Measurements from ENCODE around the gene EEA1.

The EEA1 gene

GRCh38 chr12:92844151-92844763 lies 84.8 kb downstream of the EEA1 start:
- H3K4me3 ChIP-seq (ENCODE audit: low read depth, low read length), result no peak overlapping the region
- no peak for TF ChIP-seq CTCF (IDR thresholded peaks at IDR 0.05; ENCODE audit: insufficient read depth, low read depth, low read length, missing control alignments)
- no peak for DNase-seq (ENCODE audit: low read depth)

GRCh38 chr12:92829686-92830282 lies 99.3 kb downstream of the EEA1 start:
- TF ChIP-seq CTCF (IDR thresholded peaks at IDR 0.05; ENCODE audit: insufficient read depth, low read depth, low read length, missing control alignments), result no peak
- no peak overlapping the region for H3K4me3 ChIP-seq (ENCODE audit: low read depth, low read length)
- DNase-seq (ENCODE audit: low read depth), result no peak

GRCh38 chr12:92828565-92828964 lies 100.5 kb downstream of the EEA1 start:
- TF ChIP-seq CTCF (IDR thresholded peaks at IDR 0.05; ENCODE audit: insufficient read depth, low read depth, low read length, missing control alignments), result no peak
- no peak for DNase-seq (ENCODE audit: low read depth)
- no peak overlapping the region for H3K4me3 ChIP-seq (ENCODE audit: low read depth, low read length)

- TF ChIP-seq CTCF (IDR thresholded peaks at IDR 0.05; ENCODE audit: insufficient read depth, low read depth, low read length, missing control alignments), result peak; percentile 79
- no peak overlapping the region for H3K4me3 ChIP-seq (ENCODE audit: low read depth, low read length)
- peak; percentile 70 for DNase-seq (ENCODE audit: low read depth)
Observed at GRCh38 chr12:92827836-92828431, 101.2 kb downstream of the EEA1 start.

- H3K4me3 ChIP-seq (ENCODE audit: low read depth, low read length), result no peak overlapping the region
- no peak for DNase-seq (ENCODE audit: low read depth)
- no peak for TF ChIP-seq CTCF (IDR thresholded peaks at IDR 0.05; ENCODE audit: insufficient read depth, low read depth, low read length, missing control alignments)
Observed at GRCh38 chr12:92821142-92821541, 108.0 kb downstream of the EEA1 start.

- H3K4me3 ChIP-seq (ENCODE audit: low read depth, low read length), result no peak overlapping the region
- TF ChIP-seq CTCF (IDR thresholded peaks at IDR 0.05; ENCODE audit: insufficient read depth, low read depth, low read length, missing control alignments), result no peak
- no peak for DNase-seq (ENCODE audit: low read depth)
Observed at GRCh38 chr12:92814584-92814983, 114.5 kb downstream of the EEA1 start.

All from GM12865 (cell line).